Hepatocyte (in vitro differentiated cells): ENCODE results near the gene ASPDH. TPM values are rescaled to one million over a fixed set of nuclear protein-coding genes. Genes with fewer than 3 reads are reported as not detected.
A peak's percentile ranks its signal among the peaks of the same experiment; 100 is the strongest.

Experiments used
- DNase-seq: peaks from one replicate; pipeline ENCODE4 v3.0.0-alpha.2; 2016; ENCODE audit warnings: low spot score
- H2AFZ ChIP-seq: fragments of 200-600 bp; sonication (generic); 2 replicates; pipeline ENCODE4 v1.6.0; 2016; ENCODE audit warnings: antibody characterized with exemption, mild to moderate bottlenecking
- H3K27ac ChIP-seq: fragments of 200-600 bp; sonication (generic); 2 replicates; pipeline ENCODE4 v1.5.1; 2016; ENCODE audit warnings: mild to moderate bottlenecking
- H3K27me3 ChIP-seq: fragments of 200-600 bp; sonication (generic); 2 replicates; pipeline ENCODE4 v1.6.1; 2016
- H3K36me3 ChIP-seq: fragments of 200-600 bp; sonication (generic); replicated peaks from 2 replicates; pipeline ENCODE4 v1.5.1; 2016; ENCODE audit warnings: low read depth; ENCODE audit not compliant: insufficient read depth
- H3K4me1 ChIP-seq: fragments of 200-600 bp; sonication (generic); 2 replicates; pipeline ENCODE4 v1.5.1; 2016; ENCODE audit warnings: mild to moderate bottlenecking, moderate library complexity; ENCODE audit not compliant: insufficient read depth
- H3K4me2 ChIP-seq: fragments of 200-600 bp; sonication (generic); 2 replicates; pipeline ENCODE4 v1.6.0; 2016
- H3K4me3 ChIP-seq: fragments of 200-600 bp; sonication (generic); 2 replicates; pipeline ENCODE4 v1.5.1; 2016; ENCODE audit warnings: mild to moderate bottlenecking
- H3K79me2 ChIP-seq: fragments of 200-600 bp; sonication (generic); 2 replicates; pipeline ENCODE4 v1.6.0; 2017; ENCODE audit warnings: mild to moderate bottlenecking
- H3K9me2 ChIP-seq: fragments of 200-600 bp; sonication (generic); replicated peaks from 2 replicates; pipeline ENCODE4 v1.6.0; 2017; ENCODE audit warnings: mild to moderate bottlenecking; ENCODE audit not compliant: insufficient read depth
- H3K9me3 ChIP-seq: fragments of 200-600 bp; sonication (generic); 2 replicates; pipeline ENCODE4 v1.5.1; 2016; ENCODE audit warnings: low read depth, mild to moderate bottlenecking
- H4K20me1 ChIP-seq: fragments of 200-600 bp; sonication (generic); 2 replicates; pipeline ENCODE4 v1.6.0; 2016; ENCODE audit warnings: mild to moderate bottlenecking; ENCODE audit not compliant: insufficient read depth, poor library complexity, severe bottlenecking
- EZH2 ChIP-seq: fragments of 200-600 bp; sonication (generic); IDR thresholded peaks from 2 replicates; pipeline ENCODE4 v1.6.1; 2016; ENCODE audit warnings: antibody characterized with exemption, mild to moderate bottlenecking, borderline replicate concordance
- EZH2phosphoT487 ChIP-seq: fragments of 200-600 bp; sonication (generic); IDR thresholded peaks from one replicate; pipeline ENCODE4 v1.6.1; 2018; ENCODE audit warnings: antibody characterized with exemption, mild to moderate bottlenecking, low read depth, moderate library complexity; ENCODE audit not compliant: unreplicated experiment, severe bottlenecking
- WGBS: methylation state at CpG from one replicate; pipeline ENCODE4 v1.1.6; 2016; ENCODE audit warnings: low lambda C conversion rate; ENCODE audit errors: missing lambda C conversion rate; 5-methylcytosine and 5-hydroxymethylcytosine counted together
- polyA plus RNA-seq: library from polyadenylated mRNA; unstranded; fragments of >200 nt; fragmentation: Nextera tagmentation; extraction: Ambion mirVana; gene quantifications from 2 replicates; pipeline ENCODE4 v1.2.1, GENCODE V29; 2016
- total RNA-seq: library from RNA; depleted of rRNA; stranded (reverse); fragments of >200 nt; gene quantifications from 2 replicates; pipeline ENCODE4 v1.2.3, GENCODE V29; 2014
- TF ChIP-seq, protein P1 (sequence below): fragments of 200-600 bp; sonication (generic); IDR thresholded peaks from 2 replicates; pipeline ENCODE4 v1.5.1; 2016; ENCODE audit warnings: antibody characterized with exemption, mild to moderate bottlenecking; ENCODE audit not compliant: poor library complexity

The ASPDH gene
- total and polyA plus RNA-seq, 2 experiments from 2014 or later = 7.4 to 9.0 TPM

DNA sequence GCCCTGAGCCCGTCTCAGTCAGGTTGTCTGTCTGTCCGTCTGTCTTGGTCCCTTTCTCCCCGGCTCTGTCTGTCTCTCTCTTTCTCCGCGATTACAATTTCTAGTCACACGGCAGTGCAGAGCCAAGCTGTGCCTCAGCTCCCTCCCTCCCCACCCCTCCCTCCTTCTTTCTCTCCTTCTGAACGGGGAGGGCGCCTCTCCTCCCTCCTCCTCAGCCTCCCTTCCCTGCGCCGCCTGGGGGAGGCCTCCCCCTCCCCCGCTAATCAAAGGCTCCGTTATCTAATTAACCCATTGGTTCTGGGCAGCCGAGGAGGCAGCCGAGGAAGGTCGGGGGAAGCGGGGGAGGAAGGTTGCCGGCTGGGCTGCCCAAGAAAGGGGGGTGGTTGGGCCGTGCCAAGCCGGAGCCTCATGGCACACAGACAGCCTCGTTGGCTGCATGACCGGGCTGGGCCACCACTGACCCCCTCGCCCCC is 38.0 kb upstream of the ASPDH start:
- Histone ChIP-seq H3K27ac (no peak overlapping the region), H3K36me3 (no peaks in the 10 kb centered on the region), H3K9me2 (no peaks in the 10 kb centered on the region), H3K9me3 (no peaks in the 10 kb centered on the region), H2AFZ (no peak overlapping the region), H3K27me3 (peaks cover 29% of the 10 kb centered on the region), H3K4me2 (peak overlapping the region; percentile 58), H4K20me1 (no peaks in the 10 kb centered on the region), H3K79me2 (no peaks in the 10 kb centered on the region), H3K4me1 (peaks cover 3% of the 10 kb centered on the region), H3K4me3 (no peak overlapping the region)
- no peak for DNase-seq
- peak; percentile 30 for TF ChIP-seq EZH2
- no peak for TF ChIP-seq EZH2phosphoT487
- TF ChIP-seq, protein P1, sequence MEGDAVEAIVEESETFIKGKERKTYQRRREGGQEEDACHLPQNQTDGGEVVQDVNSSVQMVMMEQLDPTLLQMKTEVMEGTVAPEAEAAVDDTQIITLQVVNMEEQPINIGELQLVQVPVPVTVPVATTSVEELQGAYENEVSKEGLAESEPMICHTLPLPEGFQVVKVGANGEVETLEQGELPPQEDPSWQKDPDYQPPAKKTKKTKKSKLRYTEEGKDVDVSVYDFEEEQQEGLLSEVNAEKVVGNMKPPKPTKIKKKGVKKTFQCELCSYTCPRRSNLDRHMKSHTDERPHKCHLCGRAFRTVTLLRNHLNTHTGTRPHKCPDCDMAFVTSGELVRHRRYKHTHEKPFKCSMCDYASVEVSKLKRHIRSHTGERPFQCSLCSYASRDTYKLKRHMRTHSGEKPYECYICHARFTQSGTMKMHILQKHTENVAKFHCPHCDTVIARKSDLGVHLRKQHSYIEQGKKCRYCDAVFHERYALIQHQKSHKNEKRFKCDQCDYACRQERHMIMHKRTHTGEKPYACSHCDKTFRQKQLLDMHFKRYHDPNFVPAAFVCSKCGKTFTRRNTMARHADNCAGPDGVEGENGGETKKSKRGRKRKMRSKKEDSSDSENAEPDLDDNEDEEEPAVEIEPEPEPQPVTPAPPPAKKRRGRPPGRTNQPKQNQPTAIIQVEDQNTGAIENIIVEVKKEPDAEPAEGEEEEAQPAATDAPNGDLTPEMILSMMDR = no peak
- WGBS = 4% methylated on average over 5 of the region's 22 CpGs

GRCh38 chr19:50551034-50551714 is 37.5 kb upstream of the ASPDH start:
- H3K27ac ChIP-seq = no peak overlapping the region
- peak overlapping the region; percentile 58 for H3K4me2 ChIP-seq
- no peak for DNase-seq
- peaks cover under 1% of the 10 kb centered on the region for H3K4me1 ChIP-seq
- H3K79me2 ChIP-seq = no peaks in the 10 kb centered on the region
- no peaks in the 10 kb centered on the region for H4K20me1 ChIP-seq
- no peaks in the 10 kb centered on the region for H3K9me2 ChIP-seq
- no peak overlapping the region for H2AFZ ChIP-seq
- no peak overlapping the region for H3K4me3 ChIP-seq
- WGBS = 5% methylated on average over 10 of the region's 32 CpGs
- TF ChIP-seq EZH2phosphoT487 (no peak), EZH2 (no peak)
- TF ChIP-seq, protein P1 = no peak
- H3K36me3 ChIP-seq = no peaks in the 10 kb centered on the region
- no peaks in the 10 kb centered on the region for H3K9me3 ChIP-seq
- H3K27me3 ChIP-seq = peaks cover 29% of the 10 kb centered on the region

GRCh38 chr19:50550594-50550966 is 36.9 kb upstream of the ASPDH start:
- no peaks in the 10 kb centered on the region for H3K4me1 ChIP-seq

More at GRCh38 chr19:50550594-50550966, 36.9 kb upstream of the ASPDH start:
- 62% methylated on average over 7 of the region's 8 CpGs for WGBS
- Histone ChIP-seq H3K4me2 (peak overlapping the region; percentile 58), H4K20me1 (no peaks in the 10 kb centered on the region), H3K27ac (no peak overlapping the region), H3K36me3 (no peaks in the 10 kb centered on the region), H3K79me2 (no peaks in the 10 kb centered on the region), H3K27me3 (peaks cover 29% of the 10 kb centered on the region), H2AFZ (no peak overlapping the region), H3K9me2 (no peaks in the 10 kb centered on the region), H3K9me3 (no peaks in the 10 kb centered on the region), H3K4me3 (no peak overlapping the region)
- no peak for DNase-seq
- TF ChIP-seq EZH2phosphoT487 = no peak
- TF ChIP-seq, protein P1 = no peak
- no peak for TF ChIP-seq EZH2
